NCI-H1105 (cell line): Measurements from ENCODE around the gene PIP5K1A.
"Not testable (repeated sequence)": the region's sequence is repeated elsewhere in the genome, so short reads cannot be mapped to it uniquely, and the experiment has no call there.

Experiments
- DNase-seq: peaks from one replicate; lab custom pipeline; 2025; lab: John Stamatoyannopoulos, UW

The PIP5K1A gene

DNA sequence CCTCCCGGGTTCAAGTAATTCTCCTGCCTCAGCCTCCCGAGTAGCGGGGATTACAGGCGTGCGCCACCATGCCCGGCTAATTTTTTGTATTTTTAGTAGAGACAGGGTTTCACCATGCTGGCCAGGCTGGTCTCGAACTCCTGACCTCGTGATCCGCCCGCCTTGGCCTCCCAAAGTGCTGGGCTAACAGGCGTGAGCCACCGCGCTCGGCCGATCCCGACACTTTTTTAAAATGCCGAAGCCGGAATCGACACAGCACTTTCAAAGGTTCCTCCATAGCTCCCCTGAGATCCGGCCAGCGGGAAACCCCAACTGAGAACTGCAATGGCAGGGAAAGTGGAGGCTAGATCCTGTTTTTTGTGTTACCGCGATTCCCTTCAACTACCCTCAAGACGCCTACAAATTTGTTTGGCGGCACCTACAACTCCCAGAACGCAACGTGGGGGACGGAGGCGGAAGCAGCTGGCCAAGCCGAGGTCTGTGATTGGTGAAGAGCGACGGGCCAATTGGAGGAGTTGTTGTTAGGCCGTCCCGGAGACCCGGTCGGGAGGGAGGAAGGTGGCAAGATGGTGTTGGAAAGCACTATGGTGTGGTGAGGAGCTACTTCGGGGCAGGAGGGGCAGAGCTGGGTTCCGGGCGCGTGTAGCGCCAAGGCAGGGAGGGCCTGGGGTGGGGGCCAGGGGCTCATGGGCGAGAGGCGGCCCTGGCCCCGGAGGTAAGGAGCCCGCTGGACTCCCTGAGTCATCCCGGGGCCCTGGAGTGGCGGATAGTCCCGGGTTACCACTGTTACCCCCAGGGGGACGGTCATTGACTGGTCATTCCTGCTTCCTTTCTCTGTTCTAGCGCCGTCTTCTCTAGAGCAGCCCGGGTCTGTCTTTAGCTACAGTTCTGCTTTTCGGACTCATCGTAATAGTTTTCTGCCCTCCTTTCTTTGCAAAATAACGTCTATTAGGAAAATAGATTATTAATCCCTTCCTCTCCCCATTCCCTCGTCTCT is 56.2 kb downstream of the PIP5K1A start, which contains the start of gene PSMD4:
TSS of gene PSMD4 (plus strand) at position 518 of the 997 bp plus-strand sequence. CDS start at position 567, 49 bp downstream.
- peak; percentile 94 for DNase-seq

- DNase-seq = no peak
These were observed 57.0 kb downstream of the PIP5K1A start for GRCh38 chr1:151255381-151255780.

GRCh38 chr1:151259351-151259750 is 61.0 kb downstream of the PIP5K1A start:
- no peak for DNase-seq

- DNase-seq = no peak
These were observed 67.3 kb downstream of the PIP5K1A start for GRCh38 chr1:151265446-151266236.

- no peak for DNase-seq
These were observed 68.0 kb downstream of the PIP5K1A start for GRCh38 chr1:151266315-151266714.

- DNase-seq = no peak
These were observed 68.5 kb downstream of the PIP5K1A start for GRCh38 chr1:151266821-151267220.

DNA sequence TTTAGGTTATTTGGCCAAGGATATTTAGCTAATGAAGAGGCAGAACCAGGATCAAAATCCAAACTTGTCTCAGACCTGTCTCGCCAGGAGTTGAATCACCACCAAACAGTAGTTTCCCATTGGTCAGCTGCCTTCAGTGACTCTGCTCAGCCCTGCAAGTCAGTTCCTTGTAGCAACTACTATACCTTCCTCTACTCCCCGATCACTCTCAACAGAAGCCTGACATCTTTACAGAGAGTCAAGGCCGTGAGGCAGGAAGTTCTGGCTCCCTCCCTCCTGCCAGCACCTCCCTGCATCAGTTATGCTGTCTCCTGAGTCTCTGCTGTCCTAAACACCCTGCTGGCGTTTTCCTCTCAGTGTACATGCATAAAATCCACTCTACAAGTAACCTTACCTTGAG is 69.4 kb downstream of the PIP5K1A start:
- DNase-seq = no peak

DNA sequence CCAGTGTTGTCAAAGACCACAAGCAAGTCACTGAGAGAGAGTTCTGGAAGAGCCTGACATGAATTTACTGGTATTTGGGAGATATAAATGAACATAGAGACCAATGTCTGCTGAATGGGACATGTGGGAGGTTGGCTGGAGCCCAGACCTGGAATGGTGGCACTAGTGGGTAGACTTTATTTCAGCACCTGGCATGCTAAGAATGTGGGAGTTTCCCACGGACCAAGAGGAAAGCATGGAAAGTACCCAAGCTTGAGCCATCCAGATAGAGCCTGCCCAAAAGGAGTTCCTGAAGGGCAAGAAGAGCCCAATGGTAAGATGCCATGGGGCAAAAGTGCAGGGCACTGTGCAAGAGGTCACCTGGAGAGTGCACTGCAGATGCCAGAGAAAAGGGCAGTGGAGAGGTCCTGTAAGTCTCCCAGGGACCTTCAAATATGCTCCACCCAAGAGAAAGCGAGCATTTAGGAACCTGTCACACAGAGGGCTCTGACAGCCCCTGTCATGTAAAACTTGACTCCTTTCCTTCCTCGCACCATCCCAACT is 75.6 kb downstream of the PIP5K1A start:
- DNase-seq = no peak

DNA sequence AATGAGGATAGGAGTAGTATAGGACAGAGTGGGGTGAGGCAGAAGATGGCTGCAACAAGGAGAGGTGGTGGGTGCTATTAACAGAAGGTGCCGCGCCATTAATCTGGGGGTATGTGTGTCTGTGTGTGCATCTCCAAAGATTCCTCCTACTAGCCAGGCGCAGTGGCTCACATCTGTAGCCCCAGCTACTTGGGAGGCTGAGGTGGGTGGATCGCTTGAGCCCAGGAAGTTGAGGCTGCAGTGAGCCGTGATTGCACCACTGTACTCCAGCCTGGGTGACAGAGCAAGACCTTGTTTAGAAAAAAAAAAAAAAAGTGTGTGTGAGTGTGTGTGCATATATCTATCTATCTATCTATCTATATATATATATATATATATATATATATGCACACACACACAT is 77.0 kb downstream of the PIP5K1A start:
- not testable (repeated sequence) for DNase-seq

DNA sequence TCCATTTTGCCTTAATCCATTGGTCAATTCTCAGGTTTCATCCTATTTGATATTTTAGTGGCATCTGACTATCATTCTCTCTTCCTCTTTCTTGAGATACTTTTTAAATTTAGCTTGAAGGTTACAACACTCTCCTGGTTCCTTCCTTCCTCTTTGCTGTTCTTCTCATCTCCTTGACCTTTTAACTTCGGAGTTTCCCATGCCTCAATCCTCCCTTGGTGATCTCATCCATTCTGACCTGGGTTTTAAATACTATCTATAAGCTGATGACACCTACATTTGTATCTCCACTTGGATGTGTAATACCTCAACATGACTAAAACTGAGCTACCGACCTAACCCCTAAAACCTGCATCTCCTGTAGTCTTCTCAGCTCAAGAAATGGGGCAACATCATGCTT is 78.9 kb downstream of the PIP5K1A start:
- DNase-seq = no peak

DNA sequence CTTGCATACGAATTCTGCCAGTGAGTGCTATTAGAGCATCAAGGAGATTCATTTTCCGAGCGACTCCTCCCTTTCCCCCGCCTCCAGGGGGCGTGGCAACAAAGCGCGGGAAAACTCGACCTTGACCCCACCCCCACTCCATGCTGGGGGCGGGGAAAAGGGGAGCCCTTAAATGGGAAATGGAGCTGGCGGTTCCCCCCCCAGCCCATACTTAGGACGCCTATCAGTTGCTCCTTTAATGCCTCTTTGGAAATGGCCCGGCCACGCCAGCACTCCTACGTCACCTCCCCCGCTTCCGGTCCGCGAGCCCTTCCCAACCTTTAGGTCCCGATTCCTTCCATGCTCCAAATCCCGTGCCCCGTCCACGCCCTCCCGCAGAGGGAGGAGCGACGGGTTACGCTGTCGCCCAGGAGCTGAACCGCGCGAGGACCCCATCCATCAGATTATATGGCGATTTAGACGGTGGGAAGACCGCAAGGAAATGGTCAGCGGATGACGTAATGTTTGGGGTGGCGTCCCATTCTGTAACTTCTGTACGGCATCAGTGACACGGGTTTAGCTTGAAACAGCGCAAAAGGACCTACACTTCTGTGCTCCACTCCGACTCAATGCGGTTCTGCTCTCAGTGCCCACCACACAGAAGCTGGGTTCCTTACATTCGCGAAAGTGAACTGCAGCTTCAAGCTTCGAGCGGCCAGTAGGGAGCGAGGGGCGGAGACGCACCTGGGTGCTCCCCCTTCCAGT is 83.0 kb downstream of the PIP5K1A start:
- DNase-seq = peak; percentile 97

DNA sequence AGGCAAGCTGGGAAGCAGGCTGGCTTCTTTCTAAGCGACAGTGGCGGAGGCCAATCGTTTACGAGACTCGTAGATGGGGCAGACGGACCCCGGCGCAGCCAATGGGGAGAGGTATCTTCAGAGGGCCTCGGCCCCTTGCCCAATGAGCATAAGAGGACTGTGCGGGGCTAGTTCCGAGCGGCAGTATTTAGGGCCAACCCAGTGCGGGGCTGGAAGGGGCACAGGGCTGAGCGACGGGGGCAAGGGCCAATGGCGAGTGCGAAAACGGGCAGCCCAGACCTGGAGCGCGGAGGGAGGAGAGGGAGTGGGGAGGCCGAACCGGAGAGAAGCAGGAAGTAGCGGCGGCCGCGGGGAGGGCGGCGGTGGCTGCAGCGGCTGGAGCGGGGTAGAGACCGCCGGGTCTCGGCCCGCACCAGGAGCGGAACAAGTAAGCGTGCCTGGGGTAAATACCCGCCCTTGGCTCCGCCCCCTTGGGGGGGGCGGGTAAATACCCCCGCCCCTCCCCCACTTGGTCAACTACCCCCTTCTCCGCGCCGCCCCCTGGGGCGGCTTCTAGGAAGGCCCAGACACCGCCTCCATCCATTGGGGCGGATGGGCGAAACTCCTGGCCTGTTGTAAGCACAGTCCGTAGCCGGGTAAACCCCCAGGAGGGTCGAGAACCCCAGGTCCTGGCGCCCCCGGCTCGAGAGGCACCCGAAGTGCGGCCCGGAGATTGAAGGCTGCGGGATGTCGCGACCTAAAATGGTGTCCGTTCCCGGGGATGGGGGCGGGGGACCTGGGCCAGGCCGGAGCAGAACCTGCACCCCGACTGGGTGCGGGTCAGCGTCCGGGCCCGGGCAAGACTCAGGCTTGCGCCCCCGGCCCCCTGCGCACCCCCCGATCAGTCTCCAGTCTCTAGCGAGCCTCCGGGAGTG is 83.9 kb downstream of the PIP5K1A start, which contains the start of gene ZNF687:
TSS of gene ZNF687 (plus strand) at position 331 of the 914 bp plus-strand sequence. CDS start 3,993 bp downstream, outside the sequence.
- DNase-seq = peak; percentile 100

DNA sequence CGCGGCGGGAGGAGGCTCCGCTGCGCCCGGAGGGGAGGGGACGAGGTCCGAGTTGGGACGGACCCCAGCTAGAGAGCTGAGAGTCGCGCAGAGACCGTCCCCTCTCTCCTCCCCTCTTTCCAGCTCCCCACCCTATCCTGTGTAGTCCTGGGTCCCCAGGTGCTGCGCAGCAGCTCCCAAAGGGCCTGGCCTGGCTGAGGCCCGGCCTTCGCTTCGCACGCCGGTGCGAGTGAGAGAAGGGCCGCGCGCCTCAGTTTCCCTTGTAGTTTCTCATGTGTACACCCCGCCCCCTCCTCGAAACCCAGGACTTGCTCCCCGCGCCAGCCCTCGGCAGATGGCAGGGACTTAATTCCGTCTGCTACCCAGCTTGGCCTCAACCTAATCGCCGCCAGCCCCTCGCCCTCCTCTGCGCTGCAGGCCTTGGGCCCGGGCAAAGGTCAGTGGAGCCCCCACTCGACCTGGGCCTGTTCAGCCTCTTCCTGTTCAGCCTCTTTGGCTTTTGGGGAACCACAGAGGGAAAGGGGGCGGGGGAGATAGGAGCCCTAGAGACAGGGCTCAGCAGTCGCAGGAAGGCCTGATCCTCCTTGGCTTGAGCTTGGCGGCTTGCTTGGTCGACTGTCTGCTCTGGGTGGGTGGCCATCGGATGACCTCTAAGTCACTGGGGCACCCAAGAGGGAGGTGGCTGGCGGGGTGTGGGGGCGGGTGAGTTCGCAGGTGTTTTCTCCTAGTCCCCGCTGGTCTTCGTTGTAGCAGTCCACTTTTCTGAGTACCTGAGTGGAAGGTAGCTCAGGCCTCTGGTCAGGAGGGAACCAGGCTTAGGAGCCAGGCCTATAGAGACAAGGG is 84.8 kb downstream of the PIP5K1A start:
- no peak for DNase-seq

DNA sequence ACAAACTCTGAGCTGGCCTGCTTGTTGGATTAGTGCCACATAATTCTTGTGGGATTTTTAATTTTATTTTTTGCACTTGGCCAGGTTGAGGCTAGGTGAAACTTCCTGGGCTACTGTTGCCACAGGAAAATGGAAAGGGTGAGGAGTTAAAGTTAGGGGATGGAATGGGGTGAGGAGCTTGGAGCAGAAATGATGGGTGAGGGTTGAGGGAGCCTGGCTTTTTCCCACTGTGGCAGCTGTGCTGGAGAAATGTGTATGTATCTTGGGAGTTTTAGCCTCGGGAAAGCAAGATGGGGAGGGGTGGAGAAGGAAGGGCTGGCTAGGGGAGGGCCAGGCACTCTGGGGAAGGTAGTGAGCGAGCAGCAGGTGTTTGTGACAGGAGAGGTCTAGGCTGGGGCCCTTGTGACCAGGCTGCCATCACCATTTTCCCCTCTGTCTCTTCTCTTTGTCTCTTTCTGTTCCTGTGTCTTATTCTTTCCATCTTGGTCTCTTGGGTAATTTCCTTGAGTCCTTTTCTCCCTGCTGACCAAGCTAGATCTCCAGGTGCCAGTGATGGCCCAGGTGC is 85.7 kb downstream of the PIP5K1A start:
- DNase-seq = no peak

GRCh38 chr1:151286619-151287340 is 88.4 kb downstream of the PIP5K1A start:
- DNase-seq = no peak

- no peak for DNase-seq
These were observed 89.0 kb downstream of the PIP5K1A start for GRCh38 chr1:151287341-151287699.

DNA sequence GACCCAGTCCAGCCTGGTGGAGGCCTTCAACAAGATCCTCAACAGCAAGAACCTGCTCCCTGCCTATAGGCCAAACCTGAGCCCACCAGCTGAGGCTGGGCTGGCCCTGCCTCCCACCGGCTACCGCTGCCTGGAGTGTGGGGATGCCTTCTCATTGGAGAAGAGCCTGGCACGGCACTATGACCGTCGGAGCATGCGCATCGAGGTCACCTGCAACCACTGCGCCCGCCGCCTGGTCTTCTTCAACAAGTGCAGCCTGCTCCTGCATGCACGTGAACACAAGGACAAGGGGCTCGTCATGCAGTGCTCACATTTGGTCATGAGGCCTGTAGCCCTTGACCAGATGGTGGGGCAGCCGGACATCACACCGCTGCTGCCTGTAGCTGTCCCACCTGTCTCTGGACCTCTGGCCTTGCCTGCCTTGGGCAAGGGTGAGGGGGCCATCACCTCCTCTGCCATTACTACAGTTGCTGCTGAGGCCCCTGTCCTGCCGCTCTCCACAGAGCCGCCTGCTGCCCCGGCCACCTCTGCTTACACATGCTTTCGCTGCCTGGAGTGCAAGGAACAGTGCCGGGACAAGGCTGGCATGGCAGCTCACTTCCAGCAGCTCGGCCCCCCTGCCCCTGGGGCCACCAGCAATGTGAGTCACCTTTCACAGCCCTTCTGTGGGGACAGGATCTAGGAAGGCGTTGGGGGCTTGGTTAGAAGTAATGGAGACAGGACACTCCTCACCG is 89.6 kb downstream of the PIP5K1A start:
- DNase-seq = no peak

DNA sequence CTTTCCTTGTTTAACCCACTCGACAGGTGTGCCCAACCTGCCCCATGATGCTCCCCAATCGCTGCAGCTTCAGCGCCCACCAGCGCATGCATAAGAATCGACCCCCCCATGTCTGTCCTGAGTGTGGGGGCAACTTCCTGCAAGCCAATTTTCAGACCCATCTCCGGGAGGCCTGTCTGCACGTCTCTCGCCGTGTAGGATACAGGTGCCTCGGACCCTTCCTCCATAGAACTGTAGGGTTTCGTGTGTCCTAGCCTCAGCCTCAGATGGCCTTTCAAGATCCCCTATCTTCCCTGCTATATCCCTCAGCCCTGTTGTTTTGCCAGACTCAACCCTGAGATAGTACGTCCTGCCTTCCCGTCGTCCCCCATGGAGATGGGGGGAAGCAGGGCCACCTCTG is 90.2 kb downstream of the PIP5K1A start:
- no peak for DNase-seq
